ENCODE results near the gene KCNQ1.

- TF ChIP-seq, protein P1, sequence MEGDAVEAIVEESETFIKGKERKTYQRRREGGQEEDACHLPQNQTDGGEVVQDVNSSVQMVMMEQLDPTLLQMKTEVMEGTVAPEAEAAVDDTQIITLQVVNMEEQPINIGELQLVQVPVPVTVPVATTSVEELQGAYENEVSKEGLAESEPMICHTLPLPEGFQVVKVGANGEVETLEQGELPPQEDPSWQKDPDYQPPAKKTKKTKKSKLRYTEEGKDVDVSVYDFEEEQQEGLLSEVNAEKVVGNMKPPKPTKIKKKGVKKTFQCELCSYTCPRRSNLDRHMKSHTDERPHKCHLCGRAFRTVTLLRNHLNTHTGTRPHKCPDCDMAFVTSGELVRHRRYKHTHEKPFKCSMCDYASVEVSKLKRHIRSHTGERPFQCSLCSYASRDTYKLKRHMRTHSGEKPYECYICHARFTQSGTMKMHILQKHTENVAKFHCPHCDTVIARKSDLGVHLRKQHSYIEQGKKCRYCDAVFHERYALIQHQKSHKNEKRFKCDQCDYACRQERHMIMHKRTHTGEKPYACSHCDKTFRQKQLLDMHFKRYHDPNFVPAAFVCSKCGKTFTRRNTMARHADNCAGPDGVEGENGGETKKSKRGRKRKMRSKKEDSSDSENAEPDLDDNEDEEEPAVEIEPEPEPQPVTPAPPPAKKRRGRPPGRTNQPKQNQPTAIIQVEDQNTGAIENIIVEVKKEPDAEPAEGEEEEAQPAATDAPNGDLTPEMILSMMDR (IDR thresholded peaks at IDR 0.05): no peak
- no peak for TF ChIP-seq POLR2A (IDR thresholded peaks at IDR 0.05)
Observed at GRCh38 chr11:2896047-2896446, 451.2 kb downstream of the KCNQ1 start.

Measured in body of pancreas (tissue), 4 donors.